GM12878 (cell line): ENCODE measurements around the gene PAPSS2. TPM values are rescaled to one million over a fixed set of nuclear protein-coding genes. Genes with fewer than 3 reads are reported as not detected.

ENCODE experiments used
- ATAC-seq: fragments of 200-7000 bp; cut with Tn5 transposase; 3 replicates; pipeline ENCODE4 v1.9.1; 2020; ENCODE audit warnings: mild to moderate bottlenecking, moderate library complexity
- BruUV-seq: library from RNA; stranded (reverse); fragments of 400-500 nt; replicated peaks from 2 replicates; lab custom pipeline; 2021; lab: Mats Ljungman, UMichigan
- CTCF ChIA-PET: fragments of 300-600 bp; sonication (Branson Sonifier 250); formaldehyde crosslinking; extraction: SDS; loops from one replicate; lab custom pipeline; 2021; ENCODE audit warnings: inconsistent platforms; lab: Yijun Ruan, JAX
- POLR2A ChIA-PET: fragments of 350-600 bp; formaldehyde crosslinking; extraction: SDS; loops from one replicate; lab custom pipeline; 2021; ENCODE audit warnings: inconsistent platforms; lab: Charles Lee
- RAD21 ChIA-PET: fragments of 300-600 bp; sonication (Branson Sonifier 250); formaldehyde crosslinking; loops from one replicate; lab custom pipeline; 2023; ENCODE audit warnings: antibody characterized with exemption; ENCODE audit not compliant: unreplicated experiment; lab: Charles Lee
- SMC1A ChIA-PET: fragments of 300-600 bp; sonication (Branson Sonifier 250); formaldehyde crosslinking; loops from one replicate; lab custom pipeline; 2023; ENCODE audit not compliant: unreplicated experiment, uncharacterized antibody; lab: Charles Lee
- DNase-seq: peaks from one replicate; pipeline ENCODE4 v3.0.0-alpha.2; 2011; ENCODE audit warnings: low read depth, low spot score
- FAIRE-seq: peaks from 3 replicates; lab custom pipeline; 2011; peaks lifted over from hg19 to GRCh38; lab: Jason Lieb, UNC
- H2AFZ ChIP-seq: 2 replicates; pipeline ENCODE4 v1.6.0; 2011; ENCODE audit warnings: low read depth, low read length, control low read depth; ENCODE audit not compliant: control insufficient read depth
- H3K27ac ChIP-seq: 2 replicates; pipeline ENCODE4 v1.5.1; 2011; ENCODE audit warnings: control low read depth; ENCODE audit not compliant: control insufficient read depth, insufficient read depth
- H3K27me3 ChIP-seq, 2 experiments: replicated peaks in 1 of 2; 2 replicates each; pipeline versions ENCODE4 v1.6.0 to v1.6.1; 2011; ENCODE audit warnings: low read length in 1 of 2; ENCODE audit not compliant: control insufficient read depth in 2 of 2, insufficient read depth in 2 of 2
- H3K36me3 ChIP-seq, 2 experiments: 2 replicates each; pipeline ENCODE4 v1.5.1; 2011; ENCODE audit warnings: low read length in 1 of 2; ENCODE audit not compliant: control insufficient read depth in 2 of 2, insufficient read depth in 2 of 2
- H3K4me1 ChIP-seq: 2 replicates; pipeline ENCODE4 v1.6.1; 2011; ENCODE audit warnings: mild to moderate bottlenecking, low read length, moderate library complexity, mixed read lengths; ENCODE audit not compliant: control insufficient read depth, insufficient read depth
- H3K4me2 ChIP-seq: 2 replicates; pipeline ENCODE4 v1.6.0; 2011; ENCODE audit warnings: control low read depth; ENCODE audit not compliant: control insufficient read depth, insufficient read depth
- H3K4me3 ChIP-seq: fragments of 200-600 bp; sonication (generic); 2 replicates; pipeline ENCODE4 v1.5.1; 2016
- H3K79me2 ChIP-seq: 2 replicates; pipeline ENCODE4 v1.6.0; 2011; ENCODE audit warnings: low read length; ENCODE audit not compliant: control insufficient read depth, insufficient read depth
- H3K9ac ChIP-seq: 2 replicates; pipeline ENCODE4 v1.8.0; 2011; ENCODE audit warnings: low read length, control low read depth, mixed read lengths; ENCODE audit not compliant: control insufficient read depth, insufficient read depth
- H3K9me3 ChIP-seq: replicated peaks from 3 replicates; pipeline ENCODE4 v1.5.1; 2011; ENCODE audit warnings: mild to moderate bottlenecking, low read length; ENCODE audit not compliant: control insufficient read depth, insufficient read depth
- H4K20me1 ChIP-seq: 2 replicates; pipeline ENCODE4 v1.6.0; 2011; ENCODE audit not compliant: control insufficient read depth, insufficient read depth
- ATF2 ChIP-seq: IDR thresholded peaks from 2 replicates; pipeline ENCODE4 v1.6.1; 2012; ENCODE audit warnings: low read length, inconsistent platforms
- BCL11A ChIP-seq: IDR thresholded peaks from 2 replicates; pipeline ENCODE4 v1.6.1; 2011; ENCODE audit warnings: low read depth, low read length
- EED ChIP-seq: sonication (generic); IDR thresholded peaks from 2 replicates; pipeline ENCODE4 v1.6.1; 2016; ENCODE audit warnings: antibody characterized with exemption, low read depth
- EP300 ChIP-seq, 2 experiments: fragments of 150-350 bp in 1 of 2; IDR thresholded peaks; 2 replicates each; pipeline ENCODE4 v1.6.1; 2011 to 2012; ENCODE audit warnings: low read depth in 2 of 2, low read length in 2 of 2, borderline replicate concordance in 1 of 2, improper control_type of control experiment in 1 of 2, inconsistent platforms in 1 of 2; ENCODE audit not compliant: control insufficient read depth in 1 of 2
- GABPA ChIP-seq: IDR thresholded peaks from 2 replicates; pipeline ENCODE4 v1.6.1; 2014; ENCODE audit warnings: antibody characterized with exemption, low read depth, mild to moderate bottlenecking, inconsistent platforms
- JUND ChIP-seq: IDR thresholded peaks from 2 replicates; pipeline ENCODE4 v1.6.1; 2012; ENCODE audit warnings: low read depth, mild to moderate bottlenecking, low read length, improper control_type of control experiment, moderate library complexity
- PRDM15 ChIP-seq: fragments of 450-650 bp; formaldehyde crosslinking; IDR thresholded peaks from 2 replicates; pipeline ENCODE4 v1.4.0; 2020; ENCODE audit warnings: mild to moderate bottlenecking, moderate library complexity
- RCOR1 ChIP-seq: conservative IDR thresholded peaks from 2 replicates; pipeline ENCODE4 v1.6.1; 2012; ENCODE audit warnings: low read depth, low read length, improper control_type of control experiment
- RELA ChIP-seq: fragments of 450-650 bp; IDR thresholded peaks from 2 replicates; pipeline ENCODE4 v1.8.0; 2014; ENCODE audit warnings: borderline replicate concordance; ENCODE audit not compliant: partially characterized antibody
- SMC3 ChIP-seq: IDR thresholded peaks from 2 replicates; pipeline ENCODE4 v1.6.1; 2011; ENCODE audit warnings: low read length, improper control_type of control experiment, borderline replicate concordance
- TARDBP ChIP-seq: IDR thresholded peaks from 2 replicates; pipeline ENCODE4 v1.6.1; 2016; ENCODE audit warnings: borderline replicate concordance
- WGBS: methylation state at CpG from one replicate; pipeline ENCODE4 v1.1.6; 2016; ENCODE audit warnings: low lambda C conversion rate; ENCODE audit not compliant: insufficient replicate concordance, insufficient coverage; ENCODE audit errors: missing lambda C conversion rate; 5-methylcytosine and 5-hydroxymethylcytosine counted together
- in situ Hi-C: fragments of 300-500 bp; cut with MboI; formaldehyde crosslinking; loops from 9 replicates; pipeline ENCODE4 v1.14.3; 2018; ENCODE audit warnings: mixed read lengths
- intact Hi-C: fragments of 100-400 bp; cut with micrococcal nuclease; formaldehyde crosslinking; loops from one replicate; pipeline ENCODE4 v1.14.2; 2022; ENCODE audit not compliant: unreplicated experiment
- polyA plus RNA-seq, 11 experiments: library from polyadenylated mRNA; depleted of rRNA in 4 of 11; unstranded in 6 of 11; stranded (reverse) in 5 of 11; fragments of >200 nt; fragmentation: Nextera tagmentation in 4 of 11; fragmentation: Illumina TruSeq in 1 of 11; extraction: Ambion mirVana in 4 of 11; extraction: Trizol in 1 of 11; gene quantifications; 1 replicate in 1 of 11; 2 replicates in 10 of 11; pipeline versions ENCODE4 v1.2.1 to v1.2.3, GENCODE V29; 2011 to 2016; ENCODE audit warnings: inconsistent platforms in 2 of 11, missing spikeins in 2 of 11, low read depth in 1 of 11
- total RNA-seq, 4 experiments: library from RNA; depleted of rRNA in 3 of 4; stranded (reverse); fragments of >200 nt in 3 of 4; fragmentation: Illumina TruSeq in 1 of 4; extraction: Trizol in 1 of 4; gene quantifications; 2 replicates each; pipeline versions ENCODE4 v1.2.1 to v1.2.3, GENCODE V29; 2013 to 2021
- TF ChIP-seq, protein P1 (sequence below): fragments of 450-650 bp; IDR thresholded peaks from 2 replicates; pipeline ENCODE4 v1.6.1; 2018; ENCODE audit warnings: borderline replicate concordance, mild to moderate bottlenecking; ENCODE audit not compliant: partially characterized antibody

PAPSS2 gene
- total and polyA plus RNA-seq, 10 of the 15 experiments (the other 5 are each of a cell fraction or from before 2014, with no cell fraction given) = 0.15 to 2.1 (median 0.37) TPM

DNA sequence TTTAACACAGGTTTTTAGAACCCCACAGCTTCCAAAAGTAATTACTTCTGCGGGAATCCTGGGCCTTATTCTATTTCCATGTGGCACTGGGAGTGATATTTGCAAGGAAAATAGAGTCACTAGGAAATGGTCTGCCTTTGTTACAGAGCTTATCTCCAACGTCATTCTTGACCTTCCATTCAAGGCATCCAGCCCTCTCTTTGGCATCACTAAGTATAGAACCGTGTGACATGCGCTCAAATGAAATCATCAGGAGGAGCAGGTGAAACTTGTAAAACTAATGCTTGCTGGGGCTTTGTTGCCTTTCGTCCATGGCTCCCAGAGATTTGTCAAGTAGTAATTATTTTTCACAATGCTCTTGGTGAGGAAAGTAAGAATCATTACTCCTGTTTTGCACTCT is 73.4 kb downstream of the PAPSS2 start:
- no peak overlapping the region for H3K9ac ChIP-seq
- H3K4me2 ChIP-seq = no peak overlapping the region
- no TSS peak for BruUV-seq
- DNase-seq = no peak
- FAIRE-seq = no peak
- H3K9me3 ChIP-seq = no peaks in the 10 kb centered on the region
- no peak overlapping the region for H2AFZ ChIP-seq
- SMC1A ChIA-PET = interaction anchor here (0.7 to 2.4 kb wide), 5 partner anchors 11 to 200 kb away, joined by 3 to 8 read pairs (median 5); no protein-coding TSS in a partner anchor
- intact Hi-C loops = no loop called here
- H3K4me3 ChIP-seq = no peak overlapping the region
- no peaks in the 10 kb centered on the region for H3K79me2 ChIP-seq
- peaks cover 0 to 3% of the 10 kb centered on the region in 2 experiments; a peak in 1 of 4 replicates for H3K27me3 ChIP-seq
- POLR2A ChIA-PET = no interaction called here
- H3K4me1 ChIP-seq = no peaks in the 10 kb centered on the region
- 41% methylated on average over 5 of the region's 5 CpGs for WGBS
- in situ Hi-C loops = loop anchor here (5.0 to 25.0 kb wide), 2 partner anchors 76 to 196 kb away; partner anchors contain the start of gene PAPSS2
- no peaks in the 10 kb centered on the region for H3K36me3 ChIP-seq
- ATAC-seq = no peak
- no peak overlapping the region for H3K27ac ChIP-seq
- CTCF ChIA-PET = interaction anchor here (1.0 to 3.9 kb wide), 8 partner anchors 10 to 229 kb away, joined by 3 to 30 read pairs (median 4); partner anchors contain the start of gene MINPP1
- no peaks in the 10 kb centered on the region for H4K20me1 ChIP-seq
- RAD21 ChIA-PET = interaction anchor here (3.6 kb wide), 1 partner anchor 200 kb away, joined by 20 read pairs; no protein-coding TSS in a partner anchor
- TF ChIP-seq RELA (no peak), JUND (no peak), PRDM15 (CRISPR knock-in tag) (no peak), RCOR1 (no peak), EED (no peak), SMC3 (no peak), GABPA (no peak), ATF2 (no peak), TARDBP (no peak), EP300 (IDR thresholded peaks at IDR 0.05; ENCODE audit: borderline replicate concordance in 1 of 2, control insufficient read depth in 1 of 2, low read depth in 2 of 2, low read length in 2 of 2) (no peak), BCL11A (no peak)
- TF ChIP-seq, protein P1, sequence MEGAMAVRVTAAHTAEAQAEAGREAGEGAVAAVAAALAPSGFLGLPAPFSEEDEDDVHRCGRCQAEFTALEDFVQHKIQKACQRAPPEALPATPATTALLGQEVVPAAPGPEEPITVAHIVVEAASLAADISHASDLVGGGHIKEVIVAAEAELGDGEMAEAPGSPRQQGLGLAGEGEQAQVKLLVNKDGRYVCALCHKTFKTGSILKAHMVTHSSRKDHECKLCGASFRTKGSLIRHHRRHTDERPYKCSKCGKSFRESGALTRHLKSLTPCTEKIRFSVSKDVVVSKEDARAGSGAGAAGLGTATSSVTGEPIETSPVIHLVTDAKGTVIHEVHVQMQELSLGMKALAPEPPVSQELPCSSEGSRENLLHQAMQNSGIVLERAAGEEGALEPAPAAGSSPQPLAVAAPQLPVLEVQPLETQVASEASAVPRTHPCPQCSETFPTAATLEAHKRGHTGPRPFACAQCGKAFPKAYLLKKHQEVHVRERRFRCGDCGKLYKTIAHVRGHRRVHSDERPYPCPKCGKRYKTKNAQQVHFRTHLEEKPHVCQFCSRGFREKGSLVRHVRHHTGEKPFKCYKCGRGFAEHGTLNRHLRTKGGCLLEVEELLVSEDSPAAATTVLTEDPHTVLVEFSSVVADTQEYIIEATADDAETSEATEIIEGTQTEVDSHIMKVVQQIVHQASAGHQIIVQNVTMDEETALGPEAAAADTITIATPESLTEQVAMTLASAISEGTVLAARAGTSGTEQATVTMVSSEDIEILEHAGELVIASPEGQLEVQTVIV = no peak
